Esophagus muscularis mucosa (tissue), 3 donors: Measurements from ENCODE around the gene CCDC54.

Source experiments
- CTCF ChIP-seq, 3 experiments: fragments of 200-600 bp in 2 of 3; fragments of 450-650 bp in 1 of 3; sonication (generic) in 2 of 3; IDR thresholded peaks; one replicate each; pipeline ENCODE4 v1.5.1; 2017 to 2019; ENCODE audit warnings: antibody characterized with exemption in 3 of 3, mild to moderate bottlenecking in 2 of 3, moderate library complexity in 1 of 3
- EP300 ChIP-seq: sonication (generic); formaldehyde crosslinking; IDR thresholded peaks from one replicate; pipeline ENCODE4 v1.6.1; 2017; ENCODE audit warnings: antibody characterized with exemption

DNA sequence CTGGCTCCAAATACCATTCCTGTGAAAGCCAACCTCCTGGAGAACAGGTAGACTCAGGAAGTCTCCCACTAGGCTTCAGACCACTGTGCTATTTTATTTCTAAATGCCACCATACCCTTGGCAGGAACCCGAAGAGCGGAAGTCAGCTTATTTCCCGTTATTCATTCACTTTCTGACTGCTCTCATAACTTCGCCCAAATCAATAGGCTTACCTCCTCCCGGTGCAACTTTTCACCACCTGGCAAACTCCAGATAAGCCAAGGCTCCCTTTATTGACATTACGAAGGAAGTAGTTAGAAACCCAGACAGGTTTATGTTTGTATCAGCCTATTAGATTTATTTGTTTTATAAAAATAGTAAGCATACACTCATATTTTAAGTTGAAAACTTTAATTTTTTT is 3.3 kb upstream of the CCDC54 start:
- no peak for TF ChIP-seq CTCF (IDR thresholded peaks at IDR 0.05)
- no peak for TF ChIP-seq EP300
